ENCODE measurements around the gene CCDC88B.

Gene CCDC88B

DNA sequence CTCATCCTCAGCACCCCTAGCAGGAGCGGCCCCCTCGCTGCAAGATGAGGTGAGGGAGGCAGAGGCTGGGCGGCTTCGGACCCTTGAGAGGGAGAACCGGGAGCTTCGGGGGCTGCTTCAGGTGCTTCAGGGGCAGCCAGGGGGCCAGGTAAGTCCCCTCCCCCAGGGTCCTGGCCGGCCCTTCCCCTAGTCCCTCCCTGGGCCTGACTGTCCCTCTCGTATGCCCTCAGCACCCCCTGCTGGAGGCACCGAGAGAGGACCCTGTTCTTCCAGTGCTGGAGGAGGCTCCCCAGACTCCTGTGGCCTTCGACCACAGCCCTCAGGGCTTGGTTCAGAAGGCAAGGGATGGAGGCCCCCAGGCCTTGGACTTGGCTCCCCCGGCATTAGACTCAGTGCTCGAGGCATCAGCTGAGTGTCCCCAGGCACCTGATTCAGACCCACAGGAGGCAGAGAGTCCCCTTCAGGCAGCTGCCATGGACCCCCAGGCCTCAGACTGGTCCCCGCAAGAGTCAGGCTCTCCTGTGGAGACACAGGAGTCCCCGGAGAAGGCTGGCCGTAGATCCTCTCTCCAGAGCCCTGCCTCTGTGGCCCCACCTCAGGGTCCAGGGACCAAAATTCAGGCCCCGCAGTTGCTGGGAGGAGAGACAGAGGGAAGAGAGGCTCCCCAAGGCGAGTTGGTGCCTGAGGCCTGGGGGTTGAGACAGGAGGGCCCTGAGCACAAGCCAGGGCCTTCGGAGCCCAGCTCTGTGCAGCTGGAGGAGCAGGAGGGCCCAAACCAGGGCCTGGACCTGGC lies 4.0 kb downstream of the CCDC88B start:
- FAIRE-seq, result no peak

GRCh38 chr11:64344787-64345186 lies 4.8 kb downstream of the CCDC88B start:
- FAIRE-seq, result no peak

- FAIRE-seq, result no peak
Measured at GRCh38 chr11:64347193-64347867, 7.3 kb downstream of the CCDC88B start.

GRCh38 chr11:64348383-64349024 lies 8.5 kb downstream of the CCDC88B start:
- FAIRE-seq, result no peak

DNA sequence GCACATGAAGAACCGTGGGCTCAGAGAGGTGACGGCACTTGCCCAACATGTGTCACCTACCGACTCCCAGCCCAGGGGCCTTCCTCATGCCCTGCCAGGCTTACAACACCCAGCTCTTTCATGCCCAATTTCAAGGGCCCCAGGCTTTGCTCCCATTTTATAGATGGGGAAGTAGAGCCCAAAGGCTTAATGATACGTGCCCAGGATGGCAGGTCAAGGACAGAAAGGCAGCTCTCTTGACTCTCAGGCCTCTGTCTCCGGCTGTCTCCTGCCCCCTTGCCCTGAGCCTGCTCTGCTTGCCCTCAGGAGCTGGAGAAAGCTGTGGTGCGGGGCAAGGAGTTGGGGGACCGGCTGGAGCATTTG lies 9.0 kb downstream of the CCDC88B start:
- no peak for FAIRE-seq

GRCh38 chr11:64349404-64349803 lies 9.4 kb downstream of the CCDC88B start:
- FAIRE-seq, result no peak

- FAIRE-seq, result no peak
Measured at GRCh38 chr11:64351136-64351631, 11.2 kb downstream of the CCDC88B start.

- no peak for FAIRE-seq
Measured at GRCh38 chr11:64352099-64352994, 12.3 kb downstream of the CCDC88B start.

DNA sequence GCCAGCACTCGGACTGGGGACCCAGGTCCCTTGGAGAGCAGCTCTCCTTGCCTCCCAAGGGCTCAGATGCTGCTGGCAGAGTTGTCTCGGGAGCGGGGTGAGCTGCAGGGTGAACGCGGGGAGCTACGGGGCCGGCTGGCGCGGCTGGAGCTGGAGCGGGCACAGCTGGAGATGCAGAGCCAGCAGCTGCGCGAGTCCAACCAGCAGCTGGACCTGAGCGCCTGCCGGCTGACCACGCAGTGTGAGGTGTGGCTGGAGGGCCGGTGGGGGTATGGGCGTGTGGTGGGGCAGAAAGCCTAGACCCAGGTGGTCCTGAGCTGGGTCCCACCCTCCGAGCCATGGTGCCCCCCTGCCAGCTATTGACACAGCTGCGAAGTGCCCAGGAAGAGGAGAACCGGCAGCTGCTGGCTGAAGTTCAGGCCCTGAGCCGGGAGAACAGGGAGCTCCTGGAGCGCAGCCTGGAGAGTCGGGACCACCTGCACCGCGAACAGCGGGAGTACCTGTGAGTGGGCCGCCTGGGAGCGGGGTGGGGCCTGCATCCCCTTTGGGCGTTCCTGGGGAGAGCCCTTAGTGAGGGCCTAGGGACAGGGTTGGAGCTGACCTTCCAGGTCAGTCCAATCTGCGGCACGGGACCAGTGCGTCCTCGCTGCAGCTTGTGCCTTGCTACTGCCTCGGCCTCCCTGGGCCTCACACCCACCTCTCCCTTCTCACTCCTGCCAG lies 13.2 kb downstream of the CCDC88B start:
- FAIRE-seq, result no peak

DNA sequence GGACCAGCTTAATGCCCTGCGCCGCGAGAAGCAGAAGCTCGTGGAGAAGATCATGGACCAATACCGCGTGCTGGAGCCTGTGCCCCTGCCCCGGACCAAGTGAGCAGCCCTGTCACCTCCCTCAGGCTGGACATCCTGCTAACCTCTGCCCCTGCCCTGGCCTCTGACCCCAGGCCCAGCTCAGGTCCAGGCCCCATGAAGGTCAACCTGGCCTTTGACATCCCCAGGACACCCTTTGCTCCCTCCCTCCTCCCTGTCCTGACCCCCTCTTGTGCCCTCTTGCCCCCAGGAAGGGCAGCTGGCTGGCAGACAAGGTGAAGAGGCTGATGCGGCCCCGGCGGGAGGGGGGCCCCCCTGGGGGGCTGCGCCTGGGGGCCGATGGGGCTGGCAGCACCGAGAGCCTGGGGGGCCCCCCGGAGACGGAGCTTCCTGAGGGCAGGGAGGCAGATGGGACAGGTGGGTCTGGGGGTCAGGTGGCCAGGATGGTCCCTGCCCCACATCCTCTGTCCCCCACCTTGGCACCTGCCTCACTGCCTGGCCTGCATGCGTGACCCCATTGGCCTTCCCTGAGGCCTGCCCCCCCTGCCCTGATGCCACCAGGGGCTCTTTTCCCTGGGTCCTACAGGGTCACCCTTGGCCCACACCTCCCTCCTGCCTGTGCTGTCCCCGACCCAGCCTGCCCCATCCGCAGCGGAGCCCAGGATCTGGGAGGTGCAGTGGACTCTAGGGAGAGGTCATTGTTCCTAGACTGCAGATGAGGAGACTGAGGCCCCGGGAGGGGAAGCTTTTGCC lies 13.9 kb downstream of the CCDC88B start:
- no peak for FAIRE-seq

DNA sequence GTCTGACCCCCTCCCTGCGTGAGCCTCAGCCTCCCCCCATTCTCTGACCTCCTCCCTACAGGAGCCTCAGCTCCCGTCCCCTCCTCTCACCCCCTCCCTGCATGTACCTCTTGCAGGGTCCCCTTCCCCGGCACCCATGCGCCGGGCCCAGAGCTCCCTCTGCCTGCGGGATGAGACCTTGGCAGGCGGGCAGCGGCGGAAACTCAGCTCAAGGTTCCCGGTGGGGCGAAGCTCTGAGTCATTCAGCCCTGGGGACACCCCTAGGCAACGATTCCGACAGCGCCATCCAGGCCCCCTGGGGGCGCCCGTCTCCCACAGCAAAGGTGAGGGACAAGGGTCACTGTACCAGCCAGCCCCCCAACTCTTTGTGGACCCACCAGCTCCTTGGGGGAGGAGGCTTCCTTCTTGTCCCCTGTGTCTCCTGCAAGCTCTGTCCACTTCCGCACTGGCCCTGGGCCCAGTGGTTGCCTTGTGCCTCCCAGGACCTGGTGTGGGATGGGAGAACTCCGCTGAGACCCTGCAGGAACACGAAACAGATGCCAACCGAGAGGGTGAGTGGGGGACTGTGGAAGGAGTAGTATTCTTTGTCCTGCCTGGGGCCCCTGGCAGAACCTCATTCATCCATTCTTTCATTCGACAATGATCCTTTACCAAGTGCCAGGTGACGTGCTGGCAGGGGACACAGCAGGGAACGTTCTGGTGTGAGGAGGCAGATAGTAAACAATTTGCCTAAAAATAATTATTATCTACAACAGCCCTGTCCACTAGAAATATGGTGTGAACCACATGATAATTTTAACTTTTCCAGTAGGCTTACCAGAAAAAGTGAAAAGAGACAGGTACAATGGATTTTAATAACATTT lies 15.3 kb downstream of the CCDC88B start:
- no peak for FAIRE-seq

DNA sequence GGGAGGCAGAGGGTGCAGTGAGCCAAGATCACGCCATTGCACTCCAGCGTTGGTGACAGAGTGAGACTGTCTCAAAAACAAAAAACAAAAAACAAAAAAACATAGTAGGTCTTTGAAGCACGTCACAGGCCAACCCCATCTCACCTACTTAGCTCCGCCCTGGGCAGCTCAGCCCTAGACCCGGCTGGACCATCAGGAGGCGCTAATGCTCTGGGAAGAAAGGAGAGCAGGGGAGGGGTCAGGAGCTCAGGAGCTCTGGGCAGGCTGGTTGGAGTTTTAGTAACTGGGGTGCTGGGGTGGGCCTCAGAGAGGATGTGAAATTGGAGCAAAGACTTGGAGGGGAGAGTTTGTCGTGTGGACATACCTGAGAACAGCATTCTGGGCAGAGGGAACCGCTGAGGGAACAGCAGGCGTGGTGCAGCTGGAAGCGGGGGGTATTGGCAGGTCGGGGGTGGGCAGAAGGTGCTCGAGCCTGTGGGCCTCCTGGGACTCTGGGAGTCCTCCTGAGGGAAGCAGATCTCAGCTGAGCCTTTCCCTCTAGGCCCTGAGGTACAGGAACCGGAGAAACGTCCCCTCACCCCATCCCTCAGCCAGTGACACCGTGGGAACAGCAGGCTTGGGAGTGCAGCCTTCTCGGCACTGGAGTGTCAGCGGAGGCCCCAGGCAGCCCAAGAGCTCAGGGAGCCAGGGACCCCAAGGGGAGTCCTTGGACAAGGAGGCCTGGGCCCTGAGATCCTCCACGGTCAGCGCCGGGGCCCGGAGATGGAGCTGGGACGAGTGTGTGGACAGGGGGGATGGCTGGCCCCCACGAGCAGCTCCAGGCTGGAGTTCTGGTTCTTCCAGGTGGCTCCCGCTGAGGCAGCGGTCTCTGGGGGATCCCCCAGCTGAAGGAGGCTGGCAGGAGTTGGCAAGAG lies 16.8 kb downstream of the CCDC88B start:
- no peak for FAIRE-seq

DNA sequence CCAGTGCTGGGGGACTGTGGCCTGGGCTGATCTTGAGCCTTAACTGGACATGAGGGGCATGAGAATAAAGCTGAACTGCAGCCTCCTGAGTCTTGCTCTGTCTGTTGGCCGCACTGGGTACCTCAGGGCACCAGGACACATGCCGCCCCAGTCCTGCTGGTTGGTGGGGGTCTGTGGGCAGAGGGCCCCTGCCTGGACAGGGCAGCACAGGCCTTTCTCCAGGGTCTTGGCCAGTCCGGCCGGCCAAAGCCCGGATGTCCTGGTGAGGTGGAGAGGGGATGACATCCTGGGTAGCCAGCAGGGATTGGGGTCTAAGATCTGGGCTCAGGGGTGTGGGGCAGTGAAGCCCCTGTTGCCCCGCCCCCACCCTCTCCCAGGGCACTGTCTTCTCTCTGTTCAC lies 17.4 kb downstream of the CCDC88B start:
- FAIRE-seq, result no peak

- FAIRE-seq, result no peak
Measured at GRCh38 chr11:64357904-64358535, 18.0 kb downstream of the CCDC88B start.

DNA sequence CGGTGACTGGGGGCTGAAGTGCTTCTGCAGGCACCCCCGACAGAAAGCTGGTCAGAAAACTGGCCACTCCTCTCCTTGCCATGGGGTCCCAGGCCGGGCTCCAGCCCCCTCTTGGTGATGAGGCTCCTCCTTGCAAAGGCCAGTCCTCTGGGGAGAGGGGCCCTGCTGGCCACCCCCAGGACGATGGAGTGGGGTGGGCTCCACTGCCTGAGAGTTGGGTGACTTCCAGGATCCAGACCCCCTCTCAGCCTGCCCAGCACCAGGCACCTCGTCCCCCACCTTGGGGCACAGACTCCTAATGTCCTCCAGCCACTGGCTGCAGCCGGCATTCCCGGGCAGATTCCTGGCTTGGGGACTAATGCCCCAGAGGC lies 18.5 kb downstream of the CCDC88B start:
- no peak for FAIRE-seq

DNA sequence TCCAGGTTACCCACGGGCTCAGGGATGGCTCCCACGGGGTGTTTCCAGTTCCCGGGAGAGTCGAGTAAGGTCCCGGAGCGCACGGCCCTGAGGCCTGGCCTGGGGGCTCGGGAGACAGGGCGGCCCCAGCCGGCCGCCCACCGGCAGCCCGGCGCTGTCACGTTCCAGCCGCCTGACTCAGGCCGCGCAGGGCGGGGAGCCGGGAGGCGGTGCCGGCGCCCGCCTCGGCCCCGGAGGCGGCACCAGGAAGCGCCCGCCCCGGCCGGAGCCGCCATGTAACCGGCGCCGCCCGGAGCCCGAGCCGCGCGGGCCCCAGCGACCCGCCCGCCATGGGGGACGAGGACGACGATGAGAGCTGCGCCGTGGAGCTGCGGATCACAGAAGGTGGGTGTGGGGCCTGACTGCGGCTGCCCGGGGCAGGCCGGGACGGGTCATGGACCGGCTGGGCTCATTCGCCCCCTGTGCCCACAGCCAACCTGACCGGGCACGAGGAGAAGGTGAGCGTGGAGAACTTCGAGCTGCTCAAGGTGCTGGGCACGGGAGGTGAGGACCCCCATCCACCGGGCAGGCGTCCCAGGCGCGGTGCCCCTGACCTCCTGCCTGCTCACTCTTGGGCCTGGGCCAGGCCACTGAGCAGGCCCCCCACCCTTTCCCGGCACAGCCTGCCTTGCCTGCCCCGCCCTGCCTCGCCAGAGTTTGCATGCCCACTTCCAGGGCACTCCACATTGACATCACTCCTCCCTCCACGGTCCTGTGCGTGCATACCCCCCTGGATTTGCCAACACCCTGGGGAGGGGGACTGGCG lies 19.1 kb downstream of the CCDC88B start, which contains the start of gene RPS6KA4:
Gene RPS6KA4 (plus strand): TSS at position 256 of the 805 bp plus-strand sequence. CDS start 74 bp downstream, at position 330.
- no peak for FAIRE-seq

GRCh38 chr11:64359712-64360445 lies 19.9 kb downstream of the CCDC88B start:
- no peak for FAIRE-seq

All from endometrium (tissue), 2 donors.